Hepatocyte (in vitro differentiated cells): ENCODE results near the gene DOK5.

Experiments
- CTCF ChIP-seq: fragments of 200-600 bp; sonication (generic); IDR thresholded peaks from 2 replicates; pipeline ENCODE4 v1.5.1; 2016; ENCODE audit warnings: antibody characterized with exemption, mild to moderate bottlenecking; ENCODE audit not compliant: poor library complexity
- EZH2 ChIP-seq: fragments of 200-600 bp; sonication (generic); IDR thresholded peaks from 2 replicates; pipeline ENCODE4 v1.6.1; 2016; ENCODE audit warnings: antibody characterized with exemption, mild to moderate bottlenecking, borderline replicate concordance
- EZH2phosphoT487 ChIP-seq: fragments of 200-600 bp; sonication (generic); IDR thresholded peaks from one replicate; pipeline ENCODE4 v1.6.1; 2018; ENCODE audit warnings: antibody characterized with exemption, mild to moderate bottlenecking, low read depth, moderate library complexity; ENCODE audit not compliant: unreplicated experiment, severe bottlenecking

GRCh38 chr20:54565255-54565654 is 89.9 kb downstream of the DOK5 start:
- TF ChIP-seq CTCF (no peak), EZH2 (no peak), EZH2phosphoT487 (no peak)
